ENCODE data around the gene MEIS2.
"Not testable (repeated sequence)": the region's sequence is repeated elsewhere in the genome, so short reads cannot be mapped to it uniquely, and the experiment has no call there.

The MEIS2 gene

GRCh38 chr15:36982430-36982829, 117.9 kb downstream of the MEIS2 start:
- H3K27ac ChIP-seq (replicated peaks) = no peak overlapping the region
- H3K4me3 ChIP-seq (replicated peaks; ENCODE audit: insufficient read depth, low read length) = no peak overlapping the region
- DNase-seq (ENCODE audit: low read depth in 1 of 2, low spot score in 1 of 2) = no peak
- TF ChIP-seq POLR2AphosphoS5 (IDR thresholded peaks at IDR 0.05; ENCODE audit: low read depth) = no peak
- no peak for TF ChIP-seq GABPA (IDR thresholded peaks at IDR 0.05; ENCODE audit: low read depth)
- TF ChIP-seq SPI1 (IDR thresholded peaks at IDR 0.05; ENCODE audit: borderline replicate concordance, low read depth) = no peak
- no peak for TF ChIP-seq REST (IDR thresholded peaks at IDR 0.05; ENCODE audit: insufficient replicate concordance, low read depth)
- no peaks in the 10 kb centered on the region for H3K27me3 ChIP-seq (ENCODE audit: insufficient read depth, poor library complexity, severe bottlenecking)

GRCh38 chr15:36980281-36980680, 120.1 kb downstream of the MEIS2 start:
- H3K27ac ChIP-seq (replicated peaks); H3K27me3 ChIP-seq (ENCODE audit: insufficient read depth, poor library complexity, severe bottlenecking); DNase-seq (ENCODE audit: low read depth in 1 of 2, low spot score in 1 of 2); H3K4me3 ChIP-seq (replicated peaks; ENCODE audit: insufficient read depth, low read length): not testable (repeated sequence)

GRCh38 chr15:36978625-36979024, 121.7 kb downstream of the MEIS2 start:
- Histone ChIP-seq H3K4me3 (replicated peaks; ENCODE audit: insufficient read depth, low read length) (no peak overlapping the region), H3K27ac (replicated peaks) (no peak overlapping the region), H3K27me3 (ENCODE audit: insufficient read depth, poor library complexity, severe bottlenecking) (no peaks in the 10 kb centered on the region)
- no peak for DNase-seq (ENCODE audit: low read depth in 1 of 2, low spot score in 1 of 2)
- TF ChIP-seq POLR2AphosphoS5 (IDR thresholded peaks at IDR 0.05; ENCODE audit: low read depth) (no peak), SPI1 (IDR thresholded peaks at IDR 0.05; ENCODE audit: borderline replicate concordance, low read depth) (no peak), GABPA (IDR thresholded peaks at IDR 0.05; ENCODE audit: low read depth) (no peak), REST (IDR thresholded peaks at IDR 0.05; ENCODE audit: insufficient replicate concordance, low read depth) (no peak), CTCF (IDR thresholded peaks at IDR 0.05; ENCODE audit: insufficient read depth, low read length) (no peak)

GRCh38 chr15:36978126-36978525, 122.2 kb downstream of the MEIS2 start:
- TF ChIP-seq REST (IDR thresholded peaks at IDR 0.05; ENCODE audit: insufficient replicate concordance, low read depth) (no peak), SPI1 (IDR thresholded peaks at IDR 0.05; ENCODE audit: borderline replicate concordance, low read depth) (no peak), GABPA (IDR thresholded peaks at IDR 0.05; ENCODE audit: low read depth) (no peak), POLR2AphosphoS5 (IDR thresholded peaks at IDR 0.05; ENCODE audit: low read depth) (no peak), CTCF (IDR thresholded peaks at IDR 0.05; ENCODE audit: insufficient read depth, low read length) (no peak)
- no peak for DNase-seq (ENCODE audit: low read depth in 1 of 2, low spot score in 1 of 2)
- no peak overlapping the region for H3K4me3 ChIP-seq (replicated peaks; ENCODE audit: insufficient read depth, low read length)
- H3K27me3 ChIP-seq (ENCODE audit: insufficient read depth, poor library complexity, severe bottlenecking) = no peaks in the 10 kb centered on the region
- no peak overlapping the region for H3K27ac ChIP-seq (replicated peaks)
